Hematopoietic multipotent progenitor cell treated with erythropoietin and hydrocortisone succinate and interleukin-3 and kit ligand, for 15 days (in vitro differentiated cells): ENCODE results near the gene DCUN1D4.

Experiments
- DNase-seq: peaks from one replicate; pipeline ENCODE4 v3.0.0-alpha.2; 2015; ENCODE audit warnings: low spot score

DCUN1D4 gene

GRCh38 chr4:51842554-51843308, at the start of gene DCUN1D4:
TSS of gene DCUN1D4 (plus strand) at chr4:51843153. CDS start at chr4:51843243, 90 bp downstream.
- DNase-seq: peak; percentile 97

- DNase-seq: no peak
These were observed 22.3 kb upstream of the DCUN1D4 start for GRCh38 chr4:51820443-51821234.

- DNase-seq: no peak
These were observed 17.6 kb upstream of the DCUN1D4 start for GRCh38 chr4:51825341-51825740.

- no peak for DNase-seq
These were observed 12.7 kb upstream of the DCUN1D4 start for GRCh38 chr4:51830156-51830720.

GRCh38 chr4:51831133-51831532, 11.8 kb upstream of the DCUN1D4 start:
- peak; percentile 53 for DNase-seq

GRCh38 chr4:51833236-51833635, 9.7 kb upstream of the DCUN1D4 start:
- no peak for DNase-seq

- DNase-seq: no peak
These were observed 7.9 kb upstream of the DCUN1D4 start for GRCh38 chr4:51835079-51835478.

GRCh38 chr4:51835855-51836254, 7.1 kb upstream of the DCUN1D4 start:
- no peak for DNase-seq

GRCh38 chr4:51836549-51836948, 6.4 kb upstream of the DCUN1D4 start:
- no peak for DNase-seq

- no peak for DNase-seq
These were observed 2.2 kb upstream of the DCUN1D4 start for GRCh38 chr4:51840781-51841180.

- peak; percentile 12 for DNase-seq
These were observed 793 bp upstream of the DCUN1D4 start for GRCh38 chr4:51842167-51842553.

- DNase-seq: peak; percentile 38
These were observed 578 bp downstream of the DCUN1D4 start for GRCh38 chr4:51843309-51844152.

GRCh38 chr4:51844153-51845054, 1.5 kb downstream of the DCUN1D4 start:
- peak; percentile 79 for DNase-seq

GRCh38 chr4:51845055-51845426, 2.1 kb downstream of the DCUN1D4 start:
- DNase-seq: no peak

GRCh38 chr4:51845711-51846110, 2.8 kb downstream of the DCUN1D4 start:
- DNase-seq: no peak

- DNase-seq: no peak
These were observed 6.5 kb downstream of the DCUN1D4 start for GRCh38 chr4:51849430-51849829.

- DNase-seq: no peak
These were observed 7.3 kb downstream of the DCUN1D4 start for GRCh38 chr4:51850294-51850693.

- peak; percentile 39 for DNase-seq
These were observed 8.4 kb downstream of the DCUN1D4 start for GRCh38 chr4:51851090-51851936.

GRCh38 chr4:51851937-51852290, 9.0 kb downstream of the DCUN1D4 start:
- DNase-seq: no peak

- peak; percentile 22 for DNase-seq
These were observed 10.2 kb downstream of the DCUN1D4 start for GRCh38 chr4:51853027-51853682.
